Hepatocyte (in vitro differentiated cells): ENCODE measurements around the gene RAB39B. TPM values are rescaled to one million over a fixed set of nuclear protein-coding genes. Genes with fewer than 3 reads are reported as not detected.

Experiments
- DNase-seq: peaks from one replicate; pipeline ENCODE4 v3.0.0-alpha.2; 2016; ENCODE audit warnings: low spot score
- H2AFZ ChIP-seq: fragments of 200-600 bp; sonication (generic); 2 replicates; pipeline ENCODE4 v1.6.0; 2016; ENCODE audit warnings: antibody characterized with exemption, mild to moderate bottlenecking
- H3K27ac ChIP-seq: fragments of 200-600 bp; sonication (generic); 2 replicates; pipeline ENCODE4 v1.5.1; 2016; ENCODE audit warnings: mild to moderate bottlenecking
- H3K27me3 ChIP-seq: fragments of 200-600 bp; sonication (generic); 2 replicates; pipeline ENCODE4 v1.6.1; 2016
- H3K36me3 ChIP-seq: fragments of 200-600 bp; sonication (generic); replicated peaks from 2 replicates; pipeline ENCODE4 v1.5.1; 2016; ENCODE audit warnings: low read depth; ENCODE audit not compliant: insufficient read depth
- H3K4me1 ChIP-seq: fragments of 200-600 bp; sonication (generic); 2 replicates; pipeline ENCODE4 v1.5.1; 2016; ENCODE audit warnings: mild to moderate bottlenecking, moderate library complexity; ENCODE audit not compliant: insufficient read depth
- H3K4me2 ChIP-seq: fragments of 200-600 bp; sonication (generic); 2 replicates; pipeline ENCODE4 v1.6.0; 2016
- H3K4me3 ChIP-seq: fragments of 200-600 bp; sonication (generic); 2 replicates; pipeline ENCODE4 v1.5.1; 2016; ENCODE audit warnings: mild to moderate bottlenecking
- H3K79me2 ChIP-seq: fragments of 200-600 bp; sonication (generic); 2 replicates; pipeline ENCODE4 v1.6.0; 2017; ENCODE audit warnings: mild to moderate bottlenecking
- H3K9me2 ChIP-seq: fragments of 200-600 bp; sonication (generic); replicated peaks from 2 replicates; pipeline ENCODE4 v1.6.0; 2017; ENCODE audit warnings: mild to moderate bottlenecking; ENCODE audit not compliant: insufficient read depth
- H3K9me3 ChIP-seq: fragments of 200-600 bp; sonication (generic); 2 replicates; pipeline ENCODE4 v1.5.1; 2016; ENCODE audit warnings: low read depth, mild to moderate bottlenecking
- H4K20me1 ChIP-seq: fragments of 200-600 bp; sonication (generic); 2 replicates; pipeline ENCODE4 v1.6.0; 2016; ENCODE audit warnings: mild to moderate bottlenecking; ENCODE audit not compliant: insufficient read depth, poor library complexity, severe bottlenecking
- EZH2 ChIP-seq: fragments of 200-600 bp; sonication (generic); IDR thresholded peaks from 2 replicates; pipeline ENCODE4 v1.6.1; 2016; ENCODE audit warnings: antibody characterized with exemption, mild to moderate bottlenecking, borderline replicate concordance
- EZH2phosphoT487 ChIP-seq: fragments of 200-600 bp; sonication (generic); IDR thresholded peaks from one replicate; pipeline ENCODE4 v1.6.1; 2018; ENCODE audit warnings: antibody characterized with exemption, mild to moderate bottlenecking, low read depth, moderate library complexity; ENCODE audit not compliant: unreplicated experiment, severe bottlenecking
- WGBS: methylation state at CpG from one replicate; pipeline ENCODE4 v1.1.6; 2016; ENCODE audit warnings: low lambda C conversion rate; ENCODE audit errors: missing lambda C conversion rate; 5-methylcytosine and 5-hydroxymethylcytosine counted together
- polyA plus RNA-seq: library from polyadenylated mRNA; unstranded; fragments of >200 nt; fragmentation: Nextera tagmentation; extraction: Ambion mirVana; gene quantifications from 2 replicates; pipeline ENCODE4 v1.2.1, GENCODE V29; 2016
- total RNA-seq: library from RNA; depleted of rRNA; stranded (reverse); fragments of >200 nt; gene quantifications from 2 replicates; pipeline ENCODE4 v1.2.3, GENCODE V29; 2014
- TF ChIP-seq, protein P1 (sequence below): fragments of 200-600 bp; sonication (generic); IDR thresholded peaks from 2 replicates; pipeline ENCODE4 v1.5.1; 2016; ENCODE audit warnings: antibody characterized with exemption, mild to moderate bottlenecking; ENCODE audit not compliant: poor library complexity

The RAB39B gene
- total and polyA plus RNA-seq, 2 experiments from 2014 or later: 0.07 to 1.00 TPM

DNA sequence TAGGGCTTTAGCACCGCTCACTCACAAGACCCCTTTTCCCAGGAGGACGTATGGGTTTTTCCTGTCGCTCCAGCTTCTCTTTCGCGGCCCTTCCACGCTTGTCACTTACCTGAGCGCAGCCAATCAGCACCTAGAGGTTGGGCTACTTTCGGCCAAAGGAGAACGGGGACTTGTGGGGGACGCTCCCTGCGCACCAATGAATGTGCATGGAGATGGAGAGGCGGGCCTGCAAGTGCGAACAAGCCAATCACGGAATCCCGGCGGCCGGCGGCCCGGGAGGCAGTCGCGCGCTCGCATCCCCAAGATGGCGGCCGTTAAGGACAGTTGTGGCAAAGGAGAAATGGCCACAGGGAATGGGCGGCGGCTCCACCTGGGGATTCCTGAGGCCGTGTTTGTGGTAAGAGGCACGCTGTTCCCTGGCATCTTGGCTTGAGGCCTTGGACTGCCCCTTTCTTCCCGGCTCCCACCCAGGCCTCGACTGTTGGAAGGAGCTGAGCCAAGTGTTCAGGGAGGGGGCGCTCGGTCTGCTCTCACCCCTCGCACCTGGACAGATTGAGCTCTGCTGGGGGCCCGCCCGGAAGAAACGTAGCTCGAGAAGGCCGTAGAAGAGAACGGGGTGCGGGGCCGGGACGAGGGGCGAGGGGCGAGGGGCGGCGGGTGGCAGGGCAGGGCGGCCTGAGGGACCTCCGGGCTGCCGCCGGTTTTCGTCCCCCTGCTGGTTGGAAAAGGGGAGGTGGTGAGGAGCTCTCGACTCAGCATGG, 47.9 kb downstream of the RAB39B start, which contains the start of gene VBP1:
TSS of gene VBP1 (plus strand) at position 282 of the 761 bp plus-strand sequence. CDS start at position 305, 23 bp downstream.
- Histone ChIP-seq H3K4me3 (peak within 1 kb of the TSS; percentile 57), H3K27me3 (no peaks in the 10 kb centered on the region), H4K20me1 (no peaks in the 10 kb centered on the region), H3K27ac (peak within 1 kb of the TSS; percentile 96), H3K4me2 (peak within 1 kb of the TSS; percentile 80), H3K4me1 (no peaks in the 10 kb centered on the region), H3K9me3 (no peaks in the 10 kb centered on the region), H2AFZ (peak within 1 kb of the TSS; percentile 92), H3K79me2 (peaks cover 38% of the 10 kb centered on the region), H3K9me2 (no peaks in the 10 kb centered on the region), H3K36me3 (no peaks in the 10 kb centered on the region)
- no peak for TF ChIP-seq EZH2phosphoT487
- TF ChIP-seq, protein P1, sequence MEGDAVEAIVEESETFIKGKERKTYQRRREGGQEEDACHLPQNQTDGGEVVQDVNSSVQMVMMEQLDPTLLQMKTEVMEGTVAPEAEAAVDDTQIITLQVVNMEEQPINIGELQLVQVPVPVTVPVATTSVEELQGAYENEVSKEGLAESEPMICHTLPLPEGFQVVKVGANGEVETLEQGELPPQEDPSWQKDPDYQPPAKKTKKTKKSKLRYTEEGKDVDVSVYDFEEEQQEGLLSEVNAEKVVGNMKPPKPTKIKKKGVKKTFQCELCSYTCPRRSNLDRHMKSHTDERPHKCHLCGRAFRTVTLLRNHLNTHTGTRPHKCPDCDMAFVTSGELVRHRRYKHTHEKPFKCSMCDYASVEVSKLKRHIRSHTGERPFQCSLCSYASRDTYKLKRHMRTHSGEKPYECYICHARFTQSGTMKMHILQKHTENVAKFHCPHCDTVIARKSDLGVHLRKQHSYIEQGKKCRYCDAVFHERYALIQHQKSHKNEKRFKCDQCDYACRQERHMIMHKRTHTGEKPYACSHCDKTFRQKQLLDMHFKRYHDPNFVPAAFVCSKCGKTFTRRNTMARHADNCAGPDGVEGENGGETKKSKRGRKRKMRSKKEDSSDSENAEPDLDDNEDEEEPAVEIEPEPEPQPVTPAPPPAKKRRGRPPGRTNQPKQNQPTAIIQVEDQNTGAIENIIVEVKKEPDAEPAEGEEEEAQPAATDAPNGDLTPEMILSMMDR: peak; percentile 37
- no peak for TF ChIP-seq EZH2
- WGBS: 43% methylated on average over 42 of the region's 53 CpGs
- peak; percentile 93 for DNase-seq

DNA sequence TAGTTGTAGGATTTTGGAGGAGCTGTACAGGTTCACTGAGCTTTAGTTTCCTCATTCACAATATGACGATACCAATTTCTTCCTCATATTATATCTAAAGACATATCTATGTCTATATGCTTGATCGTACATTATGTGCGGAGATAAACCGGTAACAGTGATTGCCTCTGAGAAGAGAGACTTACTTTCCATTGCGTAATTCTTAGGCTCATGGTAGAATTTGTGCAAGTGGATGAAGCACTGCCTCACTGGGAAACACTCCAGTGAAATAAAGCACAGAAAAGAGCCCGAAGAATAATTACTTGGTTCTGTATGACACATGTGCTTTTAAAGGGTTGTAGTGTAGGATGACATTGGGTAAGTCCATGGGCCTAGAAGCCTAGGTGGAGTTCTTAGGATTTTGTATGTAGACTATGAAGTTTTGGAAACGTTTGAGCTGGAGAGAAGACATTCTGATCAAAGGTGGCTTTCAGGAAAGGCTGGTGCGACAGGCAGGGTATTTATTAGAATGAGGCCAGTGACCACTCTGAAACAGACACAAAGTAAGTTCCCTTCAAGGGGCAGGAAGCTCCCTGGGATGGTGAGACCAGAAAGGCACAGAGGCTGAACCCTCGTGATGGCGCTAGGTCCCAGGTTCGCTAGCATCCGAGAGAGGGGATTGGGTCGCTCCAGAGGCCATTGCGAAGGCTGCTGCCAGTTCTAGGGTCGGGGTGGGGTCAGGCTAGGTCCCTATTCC, 48.7 kb downstream of the RAB39B start:
- Histone ChIP-seq H3K79me2 (peaks cover 34% of the 10 kb centered on the region), H3K36me3 (no peaks in the 10 kb centered on the region), H2AFZ (peak overlapping the region; percentile 84), H3K9me3 (no peaks in the 10 kb centered on the region), H3K4me3 (peak overlapping the region; percentile 37), H3K4me1 (no peaks in the 10 kb centered on the region), H4K20me1 (no peaks in the 10 kb centered on the region), H3K4me2 (peak overlapping the region; percentile 71), H3K9me2 (no peaks in the 10 kb centered on the region), H3K27me3 (no peaks in the 10 kb centered on the region), H3K27ac (peak overlapping the region; percentile 87)
- TF ChIP-seq EZH2phosphoT487: no peak
- TF ChIP-seq, protein P1: no peak
- no peak for TF ChIP-seq EZH2
- DNase-seq: no peak
- WGBS: 71% methylated on average over 15 of the region's 15 CpGs

DNA sequence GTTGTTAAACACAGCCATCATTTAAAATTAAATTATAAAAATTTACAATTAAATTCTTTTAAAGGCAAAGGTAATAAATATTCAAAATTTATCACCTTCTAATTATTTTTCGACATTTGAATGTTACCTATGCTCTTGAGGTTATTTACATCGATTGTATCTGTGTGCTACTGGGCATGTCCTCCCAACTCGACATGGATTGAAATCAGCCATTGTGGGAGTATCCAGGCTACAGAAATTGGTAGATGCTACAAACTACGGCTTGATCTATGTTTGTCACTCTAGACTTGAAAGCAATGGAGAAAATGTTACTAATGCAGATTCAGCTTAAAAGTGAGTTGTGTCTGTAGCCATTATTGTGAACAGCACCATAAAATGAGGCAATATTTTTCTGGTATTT, 50.6 kb downstream of the RAB39B start:
- TF ChIP-seq, protein P1: no peak
- no peak for TF ChIP-seq EZH2phosphoT487
- TF ChIP-seq EZH2: no peak
- no peaks in the 10 kb centered on the region for H3K27me3 ChIP-seq
- H2AFZ ChIP-seq: no peak overlapping the region
- H3K4me1 ChIP-seq: no peaks in the 10 kb centered on the region
- 76% methylated on average over 4 of the region's 4 CpGs for WGBS
- H4K20me1 ChIP-seq: no peaks in the 10 kb centered on the region
- no peak overlapping the region for H3K4me3 ChIP-seq
- no peak overlapping the region for H3K27ac ChIP-seq
- peaks cover 17% of the 10 kb centered on the region for H3K79me2 ChIP-seq
- no peaks in the 10 kb centered on the region for H3K36me3 ChIP-seq
- no peaks in the 10 kb centered on the region for H3K9me3 ChIP-seq
- H3K4me2 ChIP-seq: no peak overlapping the region
- no peak for DNase-seq
- no peaks in the 10 kb centered on the region for H3K9me2 ChIP-seq
